Parathyroid adenoma (tissue), 2 donors: ENCODE results near the gene P2RX4.

Experiments used
- H2AFZ ChIP-seq: fragments of 300-600 bp; sonication (generic); one replicate; pipeline ENCODE4 v1.7.0; 2017; ENCODE audit warnings: antibody characterized with exemption, mild to moderate bottlenecking
- H3K27ac ChIP-seq: fragments of 300-600 bp; sonication (generic); one replicate; pipeline ENCODE4 v1.7.0; 2017
- H3K27me3 ChIP-seq: fragments of 300-600 bp; sonication (generic); one replicate; pipeline ENCODE4 v1.7.0; 2017; ENCODE audit warnings: low read length; ENCODE audit not compliant: control insufficient read depth, insufficient read depth
- H3K36me3 ChIP-seq: fragments of 300-600 bp; sonication (generic); one replicate; pipeline ENCODE4 v1.7.0; 2017; ENCODE audit warnings: low read length; ENCODE audit not compliant: control insufficient read depth, insufficient read depth
- H3K4me1 ChIP-seq: fragments of 300-600 bp; sonication (generic); one replicate; pipeline ENCODE4 v1.7.0; 2017; ENCODE audit warnings: control low read depth
- H3K4me2 ChIP-seq: fragments of 300-600 bp; sonication (generic); one replicate; pipeline ENCODE4 v1.7.0; 2017; ENCODE audit warnings: low read length
- H3K4me3 ChIP-seq: fragments of 300-600 bp; sonication (generic); one replicate; pipeline ENCODE4 v1.7.0; 2017; ENCODE audit warnings: low read depth, low read length
- H3K79me2 ChIP-seq: fragments of 300-600 bp; sonication (generic); one replicate; pipeline ENCODE4 v1.7.0; 2017; ENCODE audit warnings: control low read depth
- H3K9ac ChIP-seq: fragments of 300-600 bp; sonication (generic); one replicate; pipeline ENCODE4 v1.7.0; 2017; ENCODE audit warnings: mild to moderate bottlenecking
- H3K9me3 ChIP-seq: fragments of 300-600 bp; sonication (generic); one replicate; pipeline ENCODE4 v1.7.0; 2017; ENCODE audit warnings: low read length; ENCODE audit not compliant: control insufficient read depth
- CTCF ChIP-seq: fragments of 300-600 bp; sonication (generic); IDR thresholded peaks from one replicate; pipeline ENCODE4 v1.7.0; 2017; ENCODE audit warnings: antibody characterized with exemption, mild to moderate bottlenecking
- donor health status: primary hyperparathyroidism.

Gene P2RX4

GRCh38 chr12:121166356-121166755 is 43.6 kb upstream of the P2RX4 start:
- Histone ChIP-seq H3K9ac (no peak overlapping the region), H3K4me3 (no peak overlapping the region), H3K27me3 (no peaks in the 10 kb centered on the region), H3K79me2 (no peaks in the 10 kb centered on the region), H3K9me3 (no peaks in the 10 kb centered on the region), H3K36me3 (no peaks in the 10 kb centered on the region), H2AFZ (no peak overlapping the region), H3K4me2 (no peak overlapping the region), H3K27ac (no peak overlapping the region), H3K4me1 (no peaks in the 10 kb centered on the region)
- no peak for TF ChIP-seq CTCF

- Histone ChIP-seq H3K36me3 (no peaks in the 10 kb centered on the region), H3K4me1 (no peaks in the 10 kb centered on the region), H3K27me3 (no peaks in the 10 kb centered on the region), H3K4me2 (no peak overlapping the region), H3K9me3 (no peaks in the 10 kb centered on the region), H3K79me2 (no peaks in the 10 kb centered on the region), H3K4me3 (no peak overlapping the region), H3K9ac (no peak overlapping the region), H2AFZ (no peak overlapping the region), H3K27ac (no peak overlapping the region)
- no peak for TF ChIP-seq CTCF
Measured at GRCh38 chr12:121167232-121167820, 42.6 kb upstream of the P2RX4 start.

- no peak overlapping the region for H2AFZ ChIP-seq
- H3K27ac ChIP-seq: no peak overlapping the region
Measured at GRCh38 chr12:121167951-121168350, 42.0 kb upstream of the P2RX4 start.

GRCh38 chr12:121170151-121170550 is 39.8 kb upstream of the P2RX4 start:
- Histone ChIP-seq H3K36me3 (no peaks in the 10 kb centered on the region), H3K4me2 (no peak overlapping the region), H3K4me3 (no peak overlapping the region), H3K9ac (no peak overlapping the region), H3K27me3 (no peaks in the 10 kb centered on the region), H3K79me2 (no peaks in the 10 kb centered on the region), H3K9me3 (no peaks in the 10 kb centered on the region), H2AFZ (no peak overlapping the region), H3K4me1 (no peaks in the 10 kb centered on the region), H3K27ac (no peak overlapping the region)
- TF ChIP-seq CTCF: no peak

More at GRCh38 chr12:121167951-121168350, 42.0 kb upstream of the P2RX4 start:
- Histone ChIP-seq H3K9me3 (no peaks in the 10 kb centered on the region), H3K36me3 (no peaks in the 10 kb centered on the region), H3K4me1 (no peaks in the 10 kb centered on the region), H3K4me3 (no peak overlapping the region), H3K4me2 (no peak overlapping the region), H3K27me3 (no peaks in the 10 kb centered on the region), H3K79me2 (no peaks in the 10 kb centered on the region), H3K9ac (no peak overlapping the region)
- TF ChIP-seq CTCF: no peak

GRCh38 chr12:121170611-121171260 is 39.2 kb upstream of the P2RX4 start:
- H3K27ac ChIP-seq: no peak overlapping the region
- H3K79me2 ChIP-seq: no peaks in the 10 kb centered on the region
- no peak overlapping the region for H3K9ac ChIP-seq
- H3K27me3 ChIP-seq: no peaks in the 10 kb centered on the region
- H2AFZ ChIP-seq: no peak overlapping the region
- no peak overlapping the region for H3K4me2 ChIP-seq
- no peaks in the 10 kb centered on the region for H3K9me3 ChIP-seq
- no peak for TF ChIP-seq CTCF
- no peak overlapping the region for H3K4me3 ChIP-seq
- no peaks in the 10 kb centered on the region for H3K36me3 ChIP-seq
- no peaks in the 10 kb centered on the region for H3K4me1 ChIP-seq
